ENCODE data around the gene LPIN3.

Gene LPIN3

DNA sequence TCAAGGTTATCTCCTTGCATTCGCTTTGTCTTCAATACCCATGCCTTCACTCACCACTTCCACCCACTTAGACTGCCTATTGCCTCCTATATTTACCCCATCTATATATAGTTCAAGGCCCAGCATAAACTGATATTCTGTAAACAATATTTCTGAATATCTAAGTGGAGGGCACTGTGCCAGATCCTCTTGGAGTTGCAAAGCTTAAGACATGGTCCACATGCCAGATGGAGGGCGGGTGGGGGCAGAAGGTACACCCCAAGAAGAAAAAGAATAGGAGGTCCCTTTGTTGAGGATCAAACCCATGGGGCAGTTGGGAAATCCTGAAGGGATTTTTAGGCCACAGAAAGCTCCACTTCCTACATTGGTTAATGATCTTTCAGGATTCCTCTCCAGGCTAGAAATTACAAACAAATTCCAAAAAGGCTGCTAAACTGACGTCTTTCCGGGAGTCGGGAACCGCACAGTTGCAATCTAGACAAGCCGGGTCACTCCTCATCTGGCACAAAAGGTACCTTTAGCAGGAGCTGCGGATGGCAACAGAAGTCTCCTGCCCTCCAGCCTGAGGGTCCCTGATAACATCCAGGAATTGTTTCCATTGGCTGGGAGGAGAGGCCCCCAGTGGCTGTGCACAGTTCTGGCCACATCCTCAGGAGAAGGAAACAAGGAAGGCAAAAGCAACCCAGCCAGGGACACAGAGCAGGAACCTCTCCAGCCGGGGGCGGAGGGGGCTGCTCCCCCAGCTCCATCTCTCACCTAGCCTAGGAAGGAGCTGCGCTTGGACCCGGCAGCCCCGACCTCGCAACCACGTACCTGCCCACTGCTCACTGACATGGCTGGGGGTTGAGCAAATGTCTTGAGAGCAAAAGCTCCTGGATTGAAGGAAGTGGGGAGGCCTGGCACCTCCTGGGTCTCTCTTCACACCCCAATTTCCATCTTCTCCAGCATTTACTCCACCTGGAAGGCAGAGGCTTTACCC, 5.9 kb upstream of the LPIN3 start:
- TF ChIP-seq, protein P1, sequence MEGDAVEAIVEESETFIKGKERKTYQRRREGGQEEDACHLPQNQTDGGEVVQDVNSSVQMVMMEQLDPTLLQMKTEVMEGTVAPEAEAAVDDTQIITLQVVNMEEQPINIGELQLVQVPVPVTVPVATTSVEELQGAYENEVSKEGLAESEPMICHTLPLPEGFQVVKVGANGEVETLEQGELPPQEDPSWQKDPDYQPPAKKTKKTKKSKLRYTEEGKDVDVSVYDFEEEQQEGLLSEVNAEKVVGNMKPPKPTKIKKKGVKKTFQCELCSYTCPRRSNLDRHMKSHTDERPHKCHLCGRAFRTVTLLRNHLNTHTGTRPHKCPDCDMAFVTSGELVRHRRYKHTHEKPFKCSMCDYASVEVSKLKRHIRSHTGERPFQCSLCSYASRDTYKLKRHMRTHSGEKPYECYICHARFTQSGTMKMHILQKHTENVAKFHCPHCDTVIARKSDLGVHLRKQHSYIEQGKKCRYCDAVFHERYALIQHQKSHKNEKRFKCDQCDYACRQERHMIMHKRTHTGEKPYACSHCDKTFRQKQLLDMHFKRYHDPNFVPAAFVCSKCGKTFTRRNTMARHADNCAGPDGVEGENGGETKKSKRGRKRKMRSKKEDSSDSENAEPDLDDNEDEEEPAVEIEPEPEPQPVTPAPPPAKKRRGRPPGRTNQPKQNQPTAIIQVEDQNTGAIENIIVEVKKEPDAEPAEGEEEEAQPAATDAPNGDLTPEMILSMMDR (IDR thresholded peaks at IDR 0.05; ENCODE audit: low read depth, low read length) = no peak
- H3K4me3 ChIP-seq (ENCODE audit: low read depth, low read length) = no peak overlapping the region

DNA sequence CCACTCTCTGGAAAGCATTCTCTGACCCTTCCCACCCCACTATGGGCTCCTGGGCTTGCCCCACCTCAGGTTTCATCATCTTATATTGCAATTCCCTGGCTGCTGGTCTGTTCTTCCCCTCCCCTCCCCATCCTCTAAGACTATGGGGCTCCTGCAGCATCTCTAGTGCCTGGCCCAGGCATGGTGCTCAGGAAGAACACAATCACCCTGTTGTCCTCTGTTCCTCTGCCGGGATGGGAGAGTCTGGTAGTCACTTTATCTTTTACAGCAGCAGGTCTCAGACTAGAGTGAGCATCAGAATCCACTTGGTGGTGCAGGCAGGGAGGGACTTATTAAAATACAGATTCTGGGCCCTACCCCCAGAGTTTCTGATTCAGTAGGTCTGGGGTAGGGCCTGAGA, 5.0 kb upstream of the LPIN3 start:
- H3K4me3 ChIP-seq (ENCODE audit: low read depth, low read length) = no peak overlapping the region

DNA sequence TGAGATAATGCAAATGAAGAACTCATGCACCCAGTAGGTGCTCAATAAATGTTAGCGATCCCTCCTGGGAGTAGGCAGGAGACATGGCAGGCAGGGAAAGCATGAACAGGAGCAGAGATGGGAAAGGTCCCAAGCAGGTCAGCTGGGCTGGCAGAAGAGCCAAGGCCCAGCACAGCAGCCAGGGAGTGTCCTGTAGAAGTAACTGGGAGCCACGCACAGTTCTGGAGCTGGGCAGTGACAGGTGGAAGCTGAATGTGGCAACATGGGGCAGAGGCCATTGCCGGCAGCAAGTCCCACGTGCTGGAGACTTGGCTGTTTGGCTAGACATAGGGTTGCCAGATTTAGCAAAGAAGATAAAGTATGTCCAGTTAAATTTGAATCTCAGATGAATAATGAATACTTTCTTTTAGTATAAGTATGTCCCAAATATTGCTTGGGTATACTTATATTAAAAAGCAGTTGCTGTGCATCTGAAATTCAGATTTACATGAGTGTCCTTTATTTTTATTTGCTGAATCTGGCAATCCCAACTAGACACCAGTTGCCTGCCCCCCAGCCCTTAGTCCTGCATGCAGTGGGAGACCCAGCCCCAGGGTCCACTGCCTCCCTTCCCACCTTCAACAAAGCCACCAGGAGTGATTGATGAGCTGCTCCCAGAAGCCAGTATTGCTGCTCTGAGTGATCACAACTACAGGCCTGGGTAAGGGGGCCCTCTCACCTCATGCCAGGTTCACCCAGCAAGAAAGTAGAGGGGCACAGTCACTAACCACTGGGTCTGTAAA, 3.7 kb upstream of the LPIN3 start:
- H3K4me3 ChIP-seq (ENCODE audit: low read depth, low read length) = no peak overlapping the region
- TF ChIP-seq, protein P1 (IDR thresholded peaks at IDR 0.05; ENCODE audit: low read depth, low read length) = no peak

More for the DNA sequence above, 5.0 kb upstream of the LPIN3 start:
- TF ChIP-seq, protein P1 (IDR thresholded peaks at IDR 0.05; ENCODE audit: low read depth, low read length) = no peak

DNA sequence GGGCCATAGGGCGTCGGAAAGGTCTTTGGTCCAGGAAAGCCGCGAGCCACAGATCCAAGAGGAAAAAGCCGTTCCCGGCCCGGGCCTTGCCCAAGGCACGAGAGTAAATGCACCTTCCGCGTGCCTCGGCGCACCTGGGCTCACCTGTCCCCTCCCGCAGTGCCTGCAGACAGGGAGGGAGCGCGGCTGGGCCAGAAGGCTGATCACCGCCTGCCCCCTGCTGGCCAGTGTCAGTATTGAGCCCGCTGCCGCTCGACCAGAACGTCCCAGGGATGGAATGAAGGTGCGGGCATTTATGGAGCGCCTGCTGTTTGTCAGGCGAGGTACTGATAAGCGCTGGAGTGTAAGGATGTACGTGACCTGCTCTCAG, 679 bp upstream of the LPIN3 start:
- TF ChIP-seq, protein P1 (IDR thresholded peaks at IDR 0.05; ENCODE audit: low read depth, low read length) = peak; percentile 87
- H3K4me3 ChIP-seq (ENCODE audit: low read depth, low read length) = no peak overlapping the region

DNA sequence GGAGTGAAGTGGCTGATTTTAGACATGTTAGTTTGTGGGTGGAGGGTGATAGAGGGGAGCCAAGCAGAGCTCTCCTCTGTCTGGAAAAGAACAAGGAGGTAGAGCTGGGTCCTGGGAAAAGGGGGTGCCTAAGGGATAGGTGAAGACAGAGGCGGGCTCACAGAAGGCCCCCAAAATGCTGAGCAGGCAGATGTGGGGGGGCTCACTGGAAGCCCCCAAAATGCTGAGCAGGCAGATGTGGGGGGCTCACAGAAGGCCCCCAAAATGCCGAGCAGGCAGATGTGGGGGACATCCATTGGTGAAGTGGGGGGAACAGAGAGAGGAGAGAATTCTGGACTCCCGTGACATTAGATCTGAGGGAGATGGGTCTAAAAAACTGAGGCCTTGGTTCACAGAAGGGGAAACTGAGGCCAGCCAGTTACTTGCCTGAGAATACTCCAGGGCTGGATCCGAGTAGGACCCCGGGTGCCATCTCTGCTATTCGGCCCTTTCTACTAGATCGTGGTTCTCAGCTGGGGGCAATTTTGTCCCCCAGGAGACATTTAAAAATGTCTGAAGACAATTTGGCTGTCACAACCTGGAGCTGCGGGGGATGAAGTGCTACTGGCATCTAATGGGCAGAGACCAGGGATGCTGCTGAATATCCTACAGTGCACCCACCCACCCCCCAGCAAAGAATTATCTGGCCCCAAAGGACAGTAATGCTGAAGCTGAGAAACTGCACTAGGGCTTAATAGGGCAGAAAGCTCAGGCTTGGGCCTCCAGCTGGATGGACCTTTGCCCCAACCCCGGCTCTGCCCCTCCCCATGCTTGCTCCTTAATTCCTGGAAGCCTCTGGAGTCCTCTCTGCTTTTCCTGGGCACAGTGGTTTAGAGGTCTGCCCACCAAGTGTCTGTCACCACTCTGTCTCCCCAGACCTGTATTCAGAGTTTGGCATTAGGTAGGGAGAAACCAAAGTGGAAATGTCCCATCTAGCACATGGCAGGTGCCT, 2.1 kb downstream of the LPIN3 start:
- no peak overlapping the region for H3K4me3 ChIP-seq (ENCODE audit: low read depth, low read length)
- TF ChIP-seq, protein P1 (IDR thresholded peaks at IDR 0.05; ENCODE audit: low read depth, low read length) = no peak

DNA sequence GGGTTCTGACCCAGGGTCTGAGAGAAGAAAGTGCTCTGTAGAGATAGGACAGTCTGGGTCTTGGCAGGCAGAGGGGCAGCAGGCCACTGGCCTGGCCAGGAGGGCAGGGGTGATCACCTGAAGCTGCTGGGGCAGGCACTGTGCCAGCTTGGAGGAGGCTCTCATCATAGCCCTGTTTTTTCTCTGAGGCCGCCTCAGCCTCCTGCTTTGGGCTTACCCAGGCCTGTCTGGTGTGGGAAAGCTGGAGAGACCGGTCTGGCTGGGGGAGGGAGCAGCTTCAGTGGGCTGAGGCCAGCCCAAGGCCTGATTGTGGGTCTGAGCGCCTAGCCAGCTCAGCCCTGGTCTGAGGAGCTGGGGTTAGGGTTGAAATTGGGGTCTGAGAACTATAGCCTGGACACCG, 3.9 kb downstream of the LPIN3 start:
- H3K4me3 ChIP-seq (ENCODE audit: low read depth, low read length) = no peak overlapping the region
- TF ChIP-seq, protein P1 (IDR thresholded peaks at IDR 0.05; ENCODE audit: low read depth, low read length) = no peak

Measured in WI38 (cell line).